Occipital lobe (tissue), 2 donors: ENCODE data around the gene LDAH. TPM values are rescaled to one million over a fixed set of nuclear protein-coding genes. Genes with fewer than 3 reads are reported as not detected.
"Not testable (repeated sequence)": the region's sequence is repeated elsewhere in the genome, so short reads cannot be mapped to it uniquely, and the experiment has no call there.

ENCODE experiments used
- DNase-seq: peaks from one replicate; lab custom pipeline; 2025; lab: John Stamatoyannopoulos, UW
- total RNA-seq: library from RNA; depleted of rRNA; stranded (reverse); fragments of >200 nt; gene quantifications from one replicate; pipeline ENCODE4 v1.2.3, GENCODE V29; 2014

Gene LDAH
- 24.3 TPM for total RNA-seq

- peak; percentile 81 for DNase-seq
These were observed at the start of gene LDAH for GRCh38 chr2:20822535-20823490. TSS of gene LDAH (minus strand) at chr2:20823101. CDS start at chr2:20801463, 21,638 bp downstream.

DNA sequence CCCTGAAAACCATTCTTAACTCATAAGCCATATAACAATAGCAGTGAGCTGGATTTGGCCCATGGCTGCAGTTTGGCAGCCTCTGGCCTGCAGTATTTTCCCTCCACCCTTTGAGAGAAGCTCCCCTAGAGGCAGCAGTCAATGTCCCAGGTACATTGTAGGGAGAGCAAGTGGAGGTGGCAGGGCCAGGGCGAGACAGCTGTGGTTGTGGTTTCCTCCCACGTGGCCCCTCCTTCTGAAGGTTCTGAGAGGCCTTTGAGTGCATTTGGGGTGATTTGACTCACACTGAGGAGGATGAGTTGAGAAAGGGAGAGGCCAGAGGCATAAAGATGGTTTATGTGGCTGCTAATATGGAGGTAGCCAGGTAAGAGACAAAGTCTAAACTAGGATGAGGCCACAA is 45.5 kb upstream of the LDAH start:
- DNase-seq: no peak

DNA sequence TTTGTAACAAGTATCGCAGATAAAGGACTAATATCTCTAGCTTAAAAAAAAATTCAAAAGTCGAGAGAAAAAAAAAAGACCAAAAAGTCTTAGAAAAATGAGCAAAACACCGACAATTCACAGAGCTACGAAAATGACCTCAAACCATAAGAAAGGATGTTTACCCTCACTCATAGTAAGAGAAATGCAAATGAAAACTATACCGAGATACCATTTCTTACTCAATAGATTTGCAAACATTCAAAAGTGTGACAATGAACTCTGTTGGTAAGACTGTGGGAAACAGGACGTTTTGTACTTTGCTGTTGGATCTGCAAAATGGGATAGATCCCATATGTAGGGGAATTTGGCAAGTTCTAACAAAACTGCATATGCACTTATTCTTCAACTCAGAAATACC is 39.9 kb upstream of the LDAH start:
- DNase-seq: no peak

DNA sequence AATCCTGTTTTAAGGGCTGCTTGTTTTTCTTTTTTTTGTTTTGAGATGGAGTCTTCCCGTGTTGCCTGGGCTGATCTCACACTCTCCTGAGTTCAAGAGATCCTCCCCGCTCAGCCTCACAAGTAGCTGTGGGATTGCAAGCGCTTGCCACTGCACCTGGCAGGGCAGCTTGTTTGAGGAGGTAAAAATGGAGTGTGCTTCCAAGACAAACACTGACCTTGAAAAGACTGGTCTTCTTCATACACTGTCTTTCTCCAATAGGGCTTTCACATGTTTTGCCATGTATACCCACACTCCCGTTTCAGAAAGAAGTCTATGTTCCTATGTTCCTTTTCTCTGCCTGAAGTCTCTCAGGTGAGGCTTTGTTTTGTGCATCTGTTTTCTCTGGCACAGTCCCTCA is 32.6 kb upstream of the LDAH start:
- DNase-seq: no peak

DNA sequence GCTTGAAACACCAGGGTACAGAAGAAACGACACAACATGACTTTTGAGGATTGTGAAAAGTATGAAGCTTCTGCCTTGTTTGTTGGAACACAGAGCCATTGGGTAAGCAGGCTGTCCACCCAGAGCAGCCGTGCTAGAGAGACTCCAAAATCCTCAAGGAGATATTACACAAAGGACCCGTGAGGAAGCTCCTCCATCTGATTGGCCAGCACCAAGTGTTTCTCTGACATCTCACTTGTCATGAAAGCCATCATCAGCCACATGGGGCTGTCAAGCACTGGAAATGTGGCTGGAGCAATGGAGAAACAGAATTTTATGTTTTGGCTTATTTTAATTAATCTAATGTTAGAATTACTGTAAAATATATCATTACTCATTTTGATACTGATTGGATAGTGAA is 29.8 kb upstream of the LDAH start:
- DNase-seq: no peak

DNA sequence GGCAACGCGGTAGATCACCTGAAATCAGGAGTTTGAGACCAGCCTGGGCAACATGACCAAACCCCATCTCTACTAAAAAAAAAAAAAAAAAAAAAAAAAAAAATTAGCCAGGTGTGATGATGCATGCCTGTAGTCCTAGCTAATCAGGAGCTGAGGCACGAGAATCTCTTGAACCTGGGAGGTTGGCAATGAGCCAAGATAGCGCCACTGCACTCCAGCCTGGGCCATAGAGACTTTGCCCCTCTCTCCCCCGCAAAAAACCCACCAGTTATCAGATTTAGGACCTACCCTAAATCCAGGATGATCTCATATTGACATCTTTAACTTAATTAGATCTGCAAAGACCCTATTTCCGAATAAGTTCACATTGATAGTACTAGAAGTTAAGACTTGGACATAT is 29.2 kb upstream of the LDAH start:
- DNase-seq: no peak

GRCh38 chr2:20844246-20844645 is 21.3 kb upstream of the LDAH start:
- DNase-seq: no peak

DNA sequence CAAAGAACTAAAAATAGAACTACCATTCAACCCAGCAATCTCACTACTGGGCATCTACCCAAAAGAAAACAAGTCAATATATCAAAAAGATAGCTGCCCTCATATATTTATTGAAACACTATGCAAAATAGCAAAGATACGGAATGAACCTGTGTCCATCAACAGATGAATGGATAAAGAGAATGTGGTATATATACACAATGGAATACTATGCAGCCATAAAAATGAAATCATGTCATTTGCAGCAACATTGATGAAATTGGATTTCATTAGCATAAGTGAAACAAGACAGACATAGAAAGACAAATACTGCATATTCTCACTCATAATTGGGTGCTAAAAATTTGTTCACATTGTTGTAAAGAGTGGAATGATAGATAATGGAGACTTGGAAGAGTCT is 16.2 kb upstream of the LDAH start:
- no peak for DNase-seq

GRCh38 chr2:20838016-20838415 is 15.1 kb upstream of the LDAH start:
- DNase-seq: no peak

- DNase-seq: no peak
These were observed 13.6 kb upstream of the LDAH start for GRCh38 chr2:20836521-20836920.

DNA sequence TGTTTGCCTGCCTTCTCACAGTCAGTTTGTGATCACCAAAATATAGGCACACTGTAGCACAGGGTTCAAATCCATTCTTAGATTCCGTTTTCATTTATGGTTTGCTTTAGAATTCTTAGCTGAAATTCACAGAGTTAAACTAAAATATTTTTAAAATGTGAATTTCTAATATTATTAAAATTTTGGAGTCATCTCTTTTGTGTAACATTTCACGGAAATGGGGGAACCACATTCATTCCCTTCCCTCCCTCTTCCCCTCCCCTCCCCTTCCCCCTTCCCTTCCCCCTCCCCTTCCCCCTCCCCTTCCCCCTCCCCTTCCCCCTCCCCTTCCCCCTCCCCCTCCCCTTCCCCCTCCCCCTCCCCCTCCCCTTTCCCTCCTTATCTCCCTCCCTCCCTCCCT is 11.4 kb upstream of the LDAH start:
- DNase-seq: no peak

DNA sequence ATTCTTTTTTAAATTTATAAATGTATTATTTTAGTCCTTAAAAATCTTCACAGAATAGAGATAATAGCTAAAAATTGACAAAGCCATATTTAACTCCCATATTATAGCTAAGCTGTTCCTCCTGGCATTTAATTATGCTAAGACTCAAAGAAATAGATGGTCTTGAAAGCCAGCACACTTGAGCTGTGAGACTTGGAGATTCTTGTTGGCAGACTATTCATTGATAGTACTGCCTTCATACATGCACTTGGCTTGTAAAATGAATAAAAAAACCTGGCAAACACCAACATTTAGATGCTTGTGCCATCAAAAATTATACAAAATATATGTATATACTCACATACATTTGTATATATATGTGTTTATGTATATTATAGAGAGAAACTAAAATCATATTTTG is 9.7 kb upstream of the LDAH start:
- no peak for DNase-seq

DNA sequence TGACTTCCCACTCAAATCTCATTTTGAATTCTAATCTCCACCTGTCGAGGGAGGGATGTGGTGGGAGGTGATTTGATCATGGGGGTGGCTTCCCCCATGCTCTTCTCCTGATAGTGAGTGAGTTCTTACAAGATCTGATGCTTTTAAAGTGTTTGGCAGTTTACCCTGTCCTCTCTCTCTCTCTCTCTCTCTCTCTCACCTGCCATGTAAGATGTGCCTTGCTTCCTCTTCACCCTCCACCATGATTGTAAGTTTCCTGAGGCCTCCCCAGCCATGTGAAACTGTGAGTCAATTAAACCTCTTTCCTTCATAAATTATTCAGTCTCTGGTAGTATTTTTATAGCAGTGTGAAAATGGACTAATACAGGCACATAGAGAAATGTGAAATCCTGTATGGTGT is 7.0 kb upstream of the LDAH start:
- DNase-seq: no peak

GRCh38 chr2:20823917-20824316 is 1.0 kb upstream of the LDAH start:
- no peak for DNase-seq

GRCh38 chr2:20818820-20819219 is 4.1 kb downstream of the LDAH start:
- no peak for DNase-seq

DNA sequence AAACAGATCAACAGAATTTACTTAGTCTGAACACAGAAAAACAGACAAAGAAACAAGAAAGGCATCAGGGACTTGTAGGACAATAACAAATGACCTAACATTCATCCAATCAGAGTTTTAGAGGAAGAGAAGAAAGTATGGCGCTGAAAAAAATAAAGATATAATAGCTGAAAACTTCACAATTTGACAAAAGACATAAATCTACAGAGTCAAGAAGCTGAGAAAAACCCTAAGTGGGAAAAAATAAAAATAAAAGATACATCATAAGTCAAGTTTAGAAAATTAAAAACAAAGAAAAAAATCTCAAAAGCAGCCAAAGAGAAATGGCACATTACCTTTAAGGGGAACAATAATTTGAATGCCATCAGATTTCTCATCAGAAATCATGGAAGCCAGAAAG is 7.7 kb downstream of the LDAH start:
- DNase-seq: no peak

DNA sequence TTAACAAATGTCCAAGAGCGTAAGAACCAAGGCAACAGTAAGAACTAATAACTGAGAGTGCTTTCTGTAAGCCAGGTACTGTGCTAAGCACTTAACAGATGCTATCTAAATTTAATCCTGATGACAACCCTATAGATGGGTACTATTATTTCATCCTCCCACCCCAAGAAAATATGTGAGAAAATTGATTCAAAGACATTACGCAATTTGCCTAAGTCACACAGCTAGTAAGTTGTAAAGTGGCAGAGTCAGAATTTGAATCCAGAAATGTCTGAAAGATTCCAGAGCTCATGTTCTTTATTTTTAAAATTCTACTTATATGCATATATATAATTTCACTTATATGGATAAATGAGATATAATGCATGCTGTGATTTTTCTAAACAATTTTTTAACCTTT is 10.1 kb downstream of the LDAH start:
- DNase-seq: no peak

GRCh38 chr2:20806286-20806685 is 16.6 kb downstream of the LDAH start:
- no peak for DNase-seq

GRCh38 chr2:20803974-20804373 is 18.9 kb downstream of the LDAH start:
- no peak for DNase-seq

DNA sequence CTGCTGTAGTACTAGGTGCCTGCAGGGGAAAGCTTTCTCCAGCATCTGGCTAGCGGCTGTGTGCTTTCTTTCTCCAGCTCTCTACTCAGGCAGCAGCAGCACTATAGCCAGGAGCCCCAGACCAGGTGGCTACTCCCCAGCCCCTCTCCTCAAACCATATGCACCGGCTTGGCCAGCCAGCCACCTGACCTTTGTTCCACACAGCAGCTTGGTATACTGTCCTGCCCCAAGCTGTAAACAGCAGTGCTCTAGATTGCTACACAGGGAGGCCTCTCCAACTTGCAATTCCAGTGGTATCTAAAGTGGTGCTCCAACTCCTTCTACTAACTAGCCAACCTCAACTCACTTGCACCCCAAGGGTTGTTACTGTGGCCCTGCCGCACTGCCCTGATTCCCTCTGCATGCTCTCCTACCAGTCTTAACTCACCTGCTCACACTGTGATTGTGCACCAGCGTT is 19.6 kb downstream of the LDAH start:
- DNase-seq: no peak

DNA sequence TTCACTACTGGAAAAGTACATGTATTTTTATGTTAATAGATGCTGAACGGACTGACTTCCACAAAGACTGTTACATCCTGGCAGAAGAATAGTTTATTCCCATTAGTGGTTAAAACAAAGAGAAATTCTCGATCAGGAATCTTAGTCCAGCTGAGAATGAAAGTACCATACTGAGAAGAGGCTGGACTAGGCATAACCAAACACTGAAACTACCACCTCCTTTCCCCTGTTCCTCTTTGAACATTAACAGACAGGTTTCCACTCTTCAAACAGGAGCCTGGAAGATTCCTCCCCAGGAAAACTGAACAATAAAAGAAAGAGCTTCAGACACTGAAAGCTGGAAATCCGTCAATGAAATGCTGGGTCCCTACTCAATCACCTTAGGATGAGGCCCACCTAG is 25.8 kb downstream of the LDAH start:
- no peak for DNase-seq

DNA sequence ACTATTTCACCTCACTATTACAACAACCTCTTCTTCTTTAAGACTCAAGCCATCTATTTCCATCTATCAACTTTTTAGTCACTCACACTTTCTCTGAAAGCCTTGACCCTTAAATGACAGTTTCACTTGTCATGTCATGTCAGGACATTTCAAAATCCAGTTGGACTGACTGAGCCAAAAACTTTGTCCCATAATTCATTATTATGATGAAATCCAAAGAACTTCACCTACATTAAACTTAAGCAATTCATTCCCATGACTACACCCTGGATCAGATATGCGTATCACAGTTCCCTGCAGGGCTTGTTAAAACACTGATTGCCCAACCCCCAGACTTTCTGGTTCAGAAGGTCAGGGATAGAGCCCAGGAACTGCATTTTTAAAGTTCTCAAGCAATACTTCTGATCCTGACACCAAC is 26.5 kb downstream of the LDAH start:
- DNase-seq: no peak

GRCh38 chr2:20793944-20794343 is 29.0 kb downstream of the LDAH start:
- DNase-seq: not testable (repeated sequence)
